GM11168 (cell line): ENCODE measurements around the gene MSL1.

Experiments
- in situ Hi-C: fragments of 300-500 bp; cut with MboI; formaldehyde crosslinking; loops from one replicate; pipeline ENCODE4 v1.12.0; 2022; ENCODE audit warnings: low sequenced_read_pairs; ENCODE audit not compliant: unreplicated experiment

The MSL1 gene

GRCh38 chr17:40103071-40103661 lies 18.6 kb upstream of the MSL1 start:
- in situ Hi-C loops, result no loop called here

GRCh38 chr17:40103688-40104087 lies 18.1 kb upstream of the MSL1 start:
- in situ Hi-C loops, result no loop called here

- in situ Hi-C loops, result no loop called here
Measured at GRCh38 chr17:40104594-40105486, 16.9 kb upstream of the MSL1 start.

GRCh38 chr17:40105861-40106759 lies 15.7 kb upstream of the MSL1 start:
- in situ Hi-C loops, result no loop called here

GRCh38 chr17:40106760-40107521 lies 14.8 kb upstream of the MSL1 start:
- in situ Hi-C loops, result no loop called here

- in situ Hi-C loops, result no loop called here
Measured at GRCh38 chr17:40107522-40108174, 14.1 kb upstream of the MSL1 start.

- in situ Hi-C loops, result no loop called here
Measured at GRCh38 chr17:40108970-40109824, 12.6 kb upstream of the MSL1 start.

GRCh38 chr17:40110026-40110845 lies 11.5 kb upstream of the MSL1 start:
- in situ Hi-C loops, result no loop called here

- in situ Hi-C loops, result no loop called here
Measured at GRCh38 chr17:40111221-40112128, 10.3 kb upstream of the MSL1 start.

- in situ Hi-C loops, result no loop called here
Measured at GRCh38 chr17:40112191-40112711, 9.5 kb upstream of the MSL1 start.

- in situ Hi-C loops, result no loop called here
Measured at GRCh38 chr17:40112718-40113109, 9.1 kb upstream of the MSL1 start.

- in situ Hi-C loops, result no loop called here
Measured at GRCh38 chr17:40113110-40113906, 8.5 kb upstream of the MSL1 start.

- in situ Hi-C loops, result no loop called here
Measured at GRCh38 chr17:40113907-40114245, 7.9 kb upstream of the MSL1 start.

GRCh38 chr17:40115101-40115436 lies 6.7 kb upstream of the MSL1 start:
- in situ Hi-C loops, result loop anchor here (5.0 kb wide), 1 partner anchor 47 kb away; no protein-coding TSS in a partner anchor

- in situ Hi-C loops, result no loop called here
Measured at GRCh38 chr17:40122136-40122998, 596 bp downstream of the MSL1 start.
